Measurements from ENCODE around the gene ENOX2. TPM values are rescaled to one million over a fixed set of nuclear protein-coding genes. Genes with fewer than 3 reads are reported as not detected.
"Not testable (repeated sequence)": the region's sequence is repeated elsewhere in the genome, so short reads cannot be mapped to it uniquely, and the experiment has no call there.

The ENOX2 gene
- total RNA-seq, 4 donors from 2014 or later: 1.5 to 10.4 (median 4.6) TPM

DNA sequence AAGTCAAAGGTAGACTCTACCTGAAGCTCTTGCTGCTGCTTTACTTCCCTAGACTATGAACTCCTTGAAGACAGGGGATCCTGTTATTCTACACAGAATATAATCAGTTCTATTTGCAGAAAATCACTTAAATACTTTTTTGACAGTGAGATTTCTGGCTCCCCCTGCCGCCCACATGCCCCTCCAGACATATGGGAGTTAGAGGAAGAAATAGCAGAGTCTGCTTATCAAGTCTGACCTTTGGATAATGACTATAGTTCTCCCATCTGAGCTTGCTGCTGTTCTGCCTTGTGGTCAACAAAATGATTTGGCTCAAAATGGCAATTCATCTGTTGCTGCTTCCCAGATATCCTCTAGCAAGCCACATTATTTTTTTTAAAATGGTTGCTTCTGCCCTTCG is 101.1 kb downstream of the ENOX2 start:
- no peaks in the 10 kb centered on the region for H3K4me1 ChIP-seq
- intact Hi-C loops (cut with DNase I; ENCODE audit: low total_unique reads): no loop called here
- H3K27me3 ChIP-seq: no peaks in the 10 kb centered on the region
- no peaks in the 10 kb centered on the region for H3K36me3 ChIP-seq
- 70 to 80% methylated on average over 1 to 2 of the region's 2 CpGs for WGBS, 2 donors (ENCODE audit: low coverage in 1 of 2)
- H3K27ac ChIP-seq: no peak overlapping the region
- H3K4me3 ChIP-seq: no peak overlapping the region
- DNase-seq: no peak
- no peaks in the 10 kb centered on the region for H3K9me3 ChIP-seq
- in situ Hi-C loops (cut with MboI; ENCODE audit: low pct_ligation_motif_present in 1 of 4, low pct_unique_long_range_greater_than_20kb in 1 of 4, low sequenced_read_pairs in 3 of 4): no loop called here
- TF ChIP-seq POLR2AphosphoS5 (IDR thresholded peaks at IDR 0.05) (no peak), POLR2A (IDR thresholded peaks at IDR 0.05) (no peak), EP300 (IDR thresholded peaks at IDR 0.05; ENCODE audit: low read depth) (no peak)
- TF ChIP-seq, protein P1, sequence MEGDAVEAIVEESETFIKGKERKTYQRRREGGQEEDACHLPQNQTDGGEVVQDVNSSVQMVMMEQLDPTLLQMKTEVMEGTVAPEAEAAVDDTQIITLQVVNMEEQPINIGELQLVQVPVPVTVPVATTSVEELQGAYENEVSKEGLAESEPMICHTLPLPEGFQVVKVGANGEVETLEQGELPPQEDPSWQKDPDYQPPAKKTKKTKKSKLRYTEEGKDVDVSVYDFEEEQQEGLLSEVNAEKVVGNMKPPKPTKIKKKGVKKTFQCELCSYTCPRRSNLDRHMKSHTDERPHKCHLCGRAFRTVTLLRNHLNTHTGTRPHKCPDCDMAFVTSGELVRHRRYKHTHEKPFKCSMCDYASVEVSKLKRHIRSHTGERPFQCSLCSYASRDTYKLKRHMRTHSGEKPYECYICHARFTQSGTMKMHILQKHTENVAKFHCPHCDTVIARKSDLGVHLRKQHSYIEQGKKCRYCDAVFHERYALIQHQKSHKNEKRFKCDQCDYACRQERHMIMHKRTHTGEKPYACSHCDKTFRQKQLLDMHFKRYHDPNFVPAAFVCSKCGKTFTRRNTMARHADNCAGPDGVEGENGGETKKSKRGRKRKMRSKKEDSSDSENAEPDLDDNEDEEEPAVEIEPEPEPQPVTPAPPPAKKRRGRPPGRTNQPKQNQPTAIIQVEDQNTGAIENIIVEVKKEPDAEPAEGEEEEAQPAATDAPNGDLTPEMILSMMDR (IDR thresholded peaks at IDR 0.05): no peak

DNA sequence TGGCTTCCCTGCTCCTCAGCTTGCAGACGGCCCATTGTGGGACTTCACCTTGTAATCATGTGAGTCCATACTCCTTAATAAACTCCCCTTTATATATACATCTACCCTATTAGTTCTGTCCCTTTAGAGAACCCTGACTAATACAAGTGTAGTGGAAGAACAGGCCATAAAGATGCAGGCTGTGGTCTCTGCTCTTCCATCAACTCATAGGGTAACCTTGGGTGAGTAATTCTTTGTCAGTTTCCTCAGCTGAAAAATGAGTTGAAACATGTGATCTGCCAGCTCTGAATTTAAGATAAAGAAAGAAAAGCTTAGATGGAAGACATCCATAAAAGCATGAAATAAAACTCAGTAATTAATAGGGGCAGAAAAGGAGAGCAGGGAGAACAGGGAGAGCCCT is 103.6 kb downstream of the ENOX2 start:
- intact Hi-C loops (cut with DNase I; ENCODE audit: low total_unique reads): no loop called here
- no peak for DNase-seq
- no peaks in the 10 kb centered on the region for H3K27me3 ChIP-seq

DNA sequence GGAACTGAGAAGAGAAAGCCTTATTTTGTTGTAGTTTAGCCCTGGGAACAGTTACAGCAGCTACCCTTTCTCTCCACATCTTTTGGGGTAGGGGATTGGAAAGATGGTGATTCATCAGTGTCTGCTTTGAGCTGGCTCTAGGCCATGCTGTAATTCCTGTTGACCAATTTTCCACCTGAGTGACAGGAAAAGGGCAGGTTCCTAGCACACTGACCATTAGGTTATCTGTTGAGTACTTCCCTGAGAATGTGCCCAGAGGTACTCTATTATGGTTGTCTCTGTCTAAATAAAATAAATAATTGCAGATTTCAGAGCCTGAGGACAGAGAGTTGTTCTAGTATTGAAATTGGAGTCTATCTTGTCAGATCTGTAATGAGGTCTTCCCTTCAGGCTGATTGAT is 109.0 kb downstream of the ENOX2 start:
- Histone ChIP-seq H3K36me3 (no peaks in the 10 kb centered on the region), H3K9me3 (no peaks in the 10 kb centered on the region), H3K27ac (no peak overlapping the region), H3K4me1 (no peaks in the 10 kb centered on the region), H3K4me3 (no peak overlapping the region), H3K27me3 (no peaks in the 10 kb centered on the region)
- in situ Hi-C loops (cut with MboI; ENCODE audit: low pct_ligation_motif_present in 1 of 4, low pct_unique_long_range_greater_than_20kb in 1 of 4, low sequenced_read_pairs in 3 of 4): no loop called here
- no peak for DNase-seq
- intact Hi-C loops (cut with DNase I; ENCODE audit: low total_unique reads): no loop called here
- TF ChIP-seq POLR2AphosphoS5 (IDR thresholded peaks at IDR 0.05): no peak
- no peak for TF ChIP-seq EP300 (IDR thresholded peaks at IDR 0.05; ENCODE audit: low read depth)
- TF ChIP-seq, protein P1 (IDR thresholded peaks at IDR 0.05): no peak
- TF ChIP-seq POLR2A (IDR thresholded peaks at IDR 0.05): no peak

More for the DNA sequence above, 103.6 kb downstream of the ENOX2 start:
- in situ Hi-C loops (cut with MboI; ENCODE audit: low pct_ligation_motif_present in 1 of 4, low pct_unique_long_range_greater_than_20kb in 1 of 4, low sequenced_read_pairs in 3 of 4): no loop called here
- TF ChIP-seq EP300 (IDR thresholded peaks at IDR 0.05; ENCODE audit: low read depth): no peak
- no peak for TF ChIP-seq POLR2A (IDR thresholded peaks at IDR 0.05)
- no peak for TF ChIP-seq POLR2AphosphoS5 (IDR thresholded peaks at IDR 0.05)
- TF ChIP-seq, protein P1 (IDR thresholded peaks at IDR 0.05): no peak
- Histone ChIP-seq H3K36me3 (no peaks in the 10 kb centered on the region), H3K4me3 (no peak overlapping the region), H3K9me3 (no peaks in the 10 kb centered on the region), H3K4me1 (no peaks in the 10 kb centered on the region), H3K27ac (no peak overlapping the region)
- WGBS, 2 donors (ENCODE audit: low coverage in 1 of 2): 94% methylated on average over 1 of the region's 1 CpG; no CpG with 5 or more reads in 1 of the 2 donors

DNA sequence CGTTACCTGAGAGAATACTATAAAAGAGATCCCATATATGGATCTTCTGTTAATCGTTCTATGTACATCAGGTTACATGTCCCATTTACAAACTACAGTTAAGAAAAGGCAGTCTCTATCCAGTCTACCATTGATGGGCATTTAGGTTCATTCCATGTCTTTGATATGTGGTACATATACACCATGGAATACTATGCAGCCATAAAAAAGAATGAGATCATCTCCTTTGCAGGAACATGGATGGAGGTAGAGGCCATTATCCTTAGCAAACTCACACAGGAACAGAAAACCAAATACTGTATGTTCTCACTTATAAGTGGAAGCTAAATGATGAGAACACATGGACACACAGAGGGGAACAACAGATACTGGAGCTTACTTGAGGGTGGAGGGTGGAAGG is 111.1 kb downstream of the ENOX2 start:
- H3K4me3 ChIP-seq; H3K9me3 ChIP-seq; H3K4me1 ChIP-seq; in situ Hi-C loops (cut with MboI; ENCODE audit: low pct_ligation_motif_present in 1 of 4, low pct_unique_long_range_greater_than_20kb in 1 of 4, low sequenced_read_pairs in 3 of 4); H3K27me3 ChIP-seq; DNase-seq; intact Hi-C loops (cut with DNase I; ENCODE audit: low total_unique reads); H3K27ac ChIP-seq; H3K36me3 ChIP-seq: not testable (repeated sequence)
- 85% methylated on average over 2 of the region's 2 CpGs; no CpG with 5 or more reads in 1 of the 2 donors for WGBS, 2 donors (ENCODE audit: low coverage in 1 of 2)

DNA sequence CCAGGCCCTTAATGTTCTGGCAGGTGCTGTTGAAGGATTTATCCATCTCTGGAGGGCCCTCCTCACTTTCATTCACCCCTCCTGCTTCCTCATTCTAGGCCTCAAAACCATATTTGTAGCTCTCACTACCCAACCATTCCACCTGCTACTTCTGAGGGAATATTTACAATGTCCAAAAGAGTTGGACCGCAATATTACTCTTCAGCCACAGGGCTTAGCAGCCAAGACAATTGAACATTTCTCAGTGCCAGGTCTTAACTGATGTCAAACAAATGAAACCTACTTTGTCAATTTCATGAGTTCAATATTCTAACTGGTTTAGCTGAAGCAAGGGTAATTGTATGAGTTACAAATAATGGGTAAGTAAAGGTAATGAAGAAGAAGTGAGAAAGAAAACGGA is 113.2 kb downstream of the ENOX2 start:
- Histone ChIP-seq H3K4me3 (no peak overlapping the region), H3K9me3 (no peaks in the 10 kb centered on the region), H3K27me3 (no peaks in the 10 kb centered on the region), H3K4me1 (no peaks in the 10 kb centered on the region), H3K36me3 (peaks cover 0 to 2% (median 0%) of the 10 kb centered on the region in 4 donors), H3K27ac (no peak overlapping the region)
- TF ChIP-seq, protein P1 (IDR thresholded peaks at IDR 0.05): no peak
- TF ChIP-seq POLR2AphosphoS5 (IDR thresholded peaks at IDR 0.05) (no peak), POLR2A (IDR thresholded peaks at IDR 0.05) (no peak), EP300 (IDR thresholded peaks at IDR 0.05; ENCODE audit: low read depth) (no peak)
- intact Hi-C loops (cut with DNase I; ENCODE audit: low total_unique reads) (no loop called here), in situ Hi-C loops (cut with MboI; ENCODE audit: low pct_ligation_motif_present in 1 of 4, low pct_unique_long_range_greater_than_20kb in 1 of 4, low sequenced_read_pairs in 3 of 4) (no loop called here)
- WGBS, 2 donors (ENCODE audit: low coverage in 1 of 2): 80 to 85% methylated on average over 1 to 2 of the region's 2 CpGs
- DNase-seq: no peak
